HG02884 (cell line): ENCODE results near the gene ABCB6.
"Not testable (repeated sequence)": the region's sequence is repeated elsewhere in the genome, so short reads cannot be mapped to it uniquely, and the experiment has no call there.

Experiments
- ATAC-seq: cut with Tn5 transposase; IDR thresholded peaks from one replicate; pipeline ENCODE4 v1.9.1; 2021; ENCODE audit warnings: mild to moderate bottlenecking, moderate library complexity; ENCODE audit not compliant: unreplicated experiment

Gene ABCB6

GRCh38 chr2:219214141-219214540 lies 4.6 kb downstream of the ABCB6 start:
- no peak for ATAC-seq

GRCh38 chr2:219213486-219214071 lies 5.2 kb downstream of the ABCB6 start:
- ATAC-seq, result no peak

DNA sequence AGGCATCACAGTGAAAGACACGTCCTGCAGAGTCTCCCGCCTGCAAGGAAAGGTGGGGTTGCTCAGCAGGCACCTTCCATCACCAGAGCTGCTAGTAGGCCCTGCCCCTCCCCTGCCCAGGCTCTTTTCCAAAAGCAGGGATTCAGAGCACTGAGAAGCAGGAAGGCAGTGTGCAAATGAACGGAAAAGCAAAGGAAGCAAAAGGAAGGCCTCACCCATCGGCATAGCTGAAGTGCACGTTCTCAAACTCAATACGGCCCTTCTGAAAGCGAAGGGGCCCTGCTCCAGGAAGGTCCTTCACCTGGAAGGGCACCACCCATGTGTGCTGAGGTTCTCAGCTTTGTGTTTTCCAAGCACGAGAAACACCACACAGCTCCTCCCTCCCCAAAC lies 5.7 kb downstream of the ABCB6 start:
- ATAC-seq, result no peak

DNA sequence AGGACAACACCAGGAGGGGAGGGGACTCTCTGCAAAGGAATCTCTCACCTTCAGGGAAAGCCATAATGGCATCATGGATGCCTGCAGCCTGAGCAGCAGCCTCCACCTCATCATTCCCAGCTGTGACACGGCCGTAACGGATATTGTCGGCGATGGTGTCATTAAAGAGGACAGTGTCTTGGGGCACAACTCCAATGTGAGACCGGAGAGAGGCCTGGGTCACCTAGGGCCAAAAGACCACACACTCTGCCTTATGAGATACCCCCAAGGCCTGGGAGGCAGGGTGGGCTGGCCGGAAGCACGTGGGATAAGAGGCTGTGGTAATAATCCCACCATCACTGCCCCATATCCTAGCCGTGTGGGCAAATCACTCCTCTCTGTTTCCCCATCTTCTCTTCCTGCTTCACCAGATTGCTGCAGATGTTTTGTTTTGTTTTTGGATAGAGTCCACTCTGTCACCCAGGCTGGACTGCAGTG lies 7.8 kb downstream of the ABCB6 start:
- ATAC-seq, result no peak

GRCh38 chr2:219210196-219210885 lies 8.4 kb downstream of the ABCB6 start:
- no peak for ATAC-seq

- ATAC-seq, result no peak
Observed at GRCh38 chr2:219209236-219210195, 9.2 kb downstream of the ABCB6 start.

- ATAC-seq, result no peak
Observed at GRCh38 chr2:219207884-219208740, 10.6 kb downstream of the ABCB6 start.

DNA sequence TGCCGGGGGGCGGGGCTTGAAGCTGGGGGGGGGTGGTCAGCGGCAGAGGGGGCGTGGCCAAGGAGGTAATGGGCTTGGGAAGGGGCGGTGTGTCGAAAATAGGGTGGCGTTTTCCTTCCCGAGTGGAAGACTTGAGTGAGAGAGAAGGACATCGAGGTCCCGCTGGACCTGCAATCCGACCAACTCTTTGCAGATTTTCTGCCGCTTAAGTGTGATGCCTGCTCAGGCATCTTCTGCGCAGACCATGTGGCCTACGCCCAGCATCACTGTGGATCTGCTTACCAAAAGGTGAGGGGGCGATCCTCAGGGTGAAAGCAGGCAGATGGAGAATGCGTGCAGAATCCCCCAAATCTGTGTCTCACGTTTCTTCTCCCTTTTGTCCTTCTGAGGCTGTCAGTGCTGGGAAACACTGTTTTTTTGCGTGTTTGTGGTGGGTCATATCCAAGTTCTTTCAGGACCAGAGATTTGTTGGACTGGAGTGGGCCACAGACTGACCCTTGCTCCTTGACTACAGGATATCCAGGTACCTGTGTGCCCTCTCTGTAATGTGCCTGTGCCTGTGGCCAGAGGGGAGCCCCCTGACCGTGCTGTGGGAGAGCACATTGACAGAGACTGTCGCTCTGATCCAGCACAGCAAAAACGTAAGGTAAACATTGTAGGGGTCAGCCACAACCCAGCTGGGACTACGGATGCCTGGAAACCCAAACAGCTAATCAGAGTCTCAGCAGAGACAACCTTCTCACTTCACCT lies 11.4 kb downstream of the ABCB6 start:
- ATAC-seq, result no peak

DNA sequence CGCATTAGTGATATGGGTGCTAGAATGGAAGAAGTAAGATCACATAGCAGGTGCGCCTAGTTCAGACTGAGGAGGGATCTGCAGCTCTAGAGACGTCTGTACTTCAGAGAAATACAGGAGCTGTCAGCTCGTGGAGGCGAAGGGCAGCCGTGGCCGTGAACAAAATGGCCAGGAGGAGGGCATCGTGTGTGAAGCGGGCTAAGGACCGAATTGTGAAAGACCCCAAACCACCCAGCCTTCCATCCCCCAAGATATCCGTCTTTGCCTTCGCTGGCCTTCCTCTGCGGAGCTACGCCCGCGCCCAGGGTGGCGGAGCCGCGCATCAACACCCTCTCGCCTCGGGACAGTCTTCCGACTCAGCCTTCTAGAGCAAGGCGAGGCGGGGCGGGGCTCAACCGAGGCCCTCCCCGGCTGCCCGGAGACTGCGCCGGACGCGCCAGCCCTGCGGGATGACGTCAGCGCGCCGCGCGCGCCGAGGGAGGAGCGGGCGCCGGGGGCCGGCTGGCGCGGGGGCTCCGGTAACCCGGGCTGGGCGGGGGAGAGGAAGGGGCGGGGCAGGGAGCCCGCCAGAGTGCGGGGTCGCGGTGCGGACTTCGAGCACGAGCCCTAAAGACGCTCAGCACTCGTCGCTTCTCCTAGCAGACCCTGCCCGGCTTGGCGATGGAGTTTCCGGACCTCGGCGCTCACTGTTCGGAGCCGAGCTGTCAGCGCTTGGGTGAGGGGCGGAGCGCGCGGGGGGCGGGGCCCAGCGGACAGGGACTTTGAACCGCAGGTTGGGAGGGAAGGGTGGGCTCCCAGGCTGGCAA lies 12.2 kb downstream of the ABCB6 start, which contains the start of gene ZFAND2B:
Gene ZFAND2B, plus strand, starts transcription at position 455 of the 806 bp plus-strand sequence. Its CDS starts 206 bp downstream, at position 661.
- peak; percentile 95 for ATAC-seq

DNA sequence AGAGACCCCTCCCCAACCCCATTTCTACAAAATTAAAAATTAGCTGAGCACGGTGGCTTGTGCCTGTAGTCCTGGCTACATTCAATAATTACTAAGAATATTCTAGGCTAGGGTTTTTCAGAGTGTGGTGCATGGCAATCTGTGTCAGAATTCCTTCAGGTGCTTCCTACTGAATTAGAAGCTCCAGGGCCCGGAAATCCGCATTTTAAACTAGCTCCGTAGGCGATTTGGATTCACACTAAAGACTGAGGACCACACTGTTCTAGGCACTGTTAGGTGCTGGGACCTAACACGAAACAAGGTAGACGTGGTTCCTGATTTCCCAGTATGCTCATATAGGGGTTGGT lies 12.8 kb downstream of the ABCB6 start:
- no peak for ATAC-seq

DNA sequence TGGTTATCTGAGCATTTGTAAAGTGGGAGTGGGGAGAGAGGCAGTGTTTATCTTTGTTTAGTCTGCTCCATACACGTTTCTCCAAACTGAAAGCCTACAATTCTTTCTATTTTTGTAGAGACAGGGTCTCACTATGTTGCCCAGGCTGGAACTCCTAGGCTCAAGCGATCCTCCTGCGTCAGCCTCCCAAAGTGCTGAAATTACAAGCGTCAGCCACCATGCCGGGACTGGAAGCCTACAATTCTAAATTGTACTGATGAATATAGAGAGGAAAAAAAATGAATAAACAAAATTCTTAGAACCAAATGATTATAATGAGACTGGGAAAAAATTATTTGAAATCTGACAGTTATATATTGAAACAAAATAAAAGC lies 13.6 kb downstream of the ABCB6 start:
- no peak for ATAC-seq

- no peak for ATAC-seq
Observed at GRCh38 chr2:219204425-219205164, 14.2 kb downstream of the ABCB6 start.

- ATAC-seq, result not testable (repeated sequence)
Observed at GRCh38 chr2:219201331-219201730, 17.4 kb downstream of the ABCB6 start.

- not testable (repeated sequence) for ATAC-seq
Observed at GRCh38 chr2:219200502-219201326, 18.0 kb downstream of the ABCB6 start.

DNA sequence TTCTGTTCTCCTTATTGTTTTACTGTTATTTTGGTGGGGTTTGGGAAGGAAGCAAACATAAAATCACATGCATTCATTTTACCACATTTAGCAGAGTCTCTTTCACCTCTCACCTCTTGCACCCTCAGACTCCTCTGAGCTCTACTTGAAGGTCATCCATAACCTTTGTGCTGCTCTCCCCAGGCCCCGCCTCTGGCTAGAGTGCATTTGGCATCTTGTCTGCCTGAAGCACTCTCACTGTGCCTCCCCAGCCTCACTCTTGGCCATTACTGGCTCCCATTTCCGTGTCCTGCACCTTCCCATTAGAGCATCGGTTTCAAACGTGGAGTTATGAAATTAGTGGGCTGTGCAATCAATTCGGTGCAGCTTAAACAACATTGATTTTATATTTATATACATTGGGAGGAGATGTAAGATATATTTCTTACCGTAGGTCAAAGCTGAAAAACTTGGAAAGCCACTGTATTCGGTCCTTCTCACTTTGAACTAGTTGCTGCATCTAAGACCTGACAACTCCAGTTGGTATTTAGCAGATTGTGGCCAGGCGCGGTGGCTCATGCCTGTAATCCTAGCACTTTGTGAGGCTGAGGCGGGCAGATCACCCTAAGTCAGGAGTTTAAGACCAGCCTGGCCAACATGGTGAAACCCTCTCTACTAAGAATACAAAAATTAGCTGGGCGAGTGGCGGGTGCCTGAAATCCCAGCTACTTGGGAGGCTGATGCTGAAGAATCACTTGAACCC lies 19.1 kb downstream of the ABCB6 start:
- no peak for ATAC-seq

GRCh38 chr2:219198974-219199373 lies 19.8 kb downstream of the ABCB6 start:
- ATAC-seq, result no peak

- ATAC-seq, result no peak
Observed at GRCh38 chr2:219197388-219197787, 21.4 kb downstream of the ABCB6 start.
